Heart left ventricle (tissue), 13 donors: ENCODE results near the gene DOCK1.

Source experiments
- POLR2A ChIP-seq, 2 donors: fragments of 450-650 bp; IDR thresholded peaks; one replicate each; pipeline ENCODE4 v1.6.1; 2017; ENCODE audit warnings: antibody characterized with exemption in 2 of 2, mild to moderate bottlenecking in 2 of 2, moderate library complexity in 2 of 2
- TF ChIP-seq, protein P1 (sequence below), 12 donors: fragments of 200-600 bp; sonication (generic) in 4 of 12; IDR thresholded peaks; one replicate each; pipeline versions ENCODE4 v1.5.0 to v1.8.0; 2018 to 2022; ENCODE audit warnings: antibody characterized with exemption in 12 of 12, mild to moderate bottlenecking in 5 of 12
- donor health status: ischemic (EF 13 %, LVEDD 7.1; RV severe dilation, severe dysfunction).
- donor health status: DM: no; HTN: yes; CAD: no.
- donor health status: DM: no; HTN: no; CAD: no.
- donor health status: ischemic (EF 25% LVEDD 6.9; RV normal size, moderate dysfunction).
- donor health status: ischemic (EF 25% LVEDD 5.7; RV mildly dilated, moderate dysfunction).
- donor health status: ischemic (EF 35%, LVEDD 5.7; RV mildly dilated, moderate dysfunction).
- donor health status: nonischemic (EF 11% LVEDD 7.7; RV severe dilation, severe dysfunction).
- donor health status: DM: yes; HTN: yes; CAD: no.
- donor health status: PGD.
- donor health status: ischemic (EF 29% LVEDD 5.4; RV normal size, mild dysfunction).
- donor health status: nonischemic (EF 23%, LVEDD 6.1; RV moderate dilation, normal function).

- TF ChIP-seq, protein P1, sequence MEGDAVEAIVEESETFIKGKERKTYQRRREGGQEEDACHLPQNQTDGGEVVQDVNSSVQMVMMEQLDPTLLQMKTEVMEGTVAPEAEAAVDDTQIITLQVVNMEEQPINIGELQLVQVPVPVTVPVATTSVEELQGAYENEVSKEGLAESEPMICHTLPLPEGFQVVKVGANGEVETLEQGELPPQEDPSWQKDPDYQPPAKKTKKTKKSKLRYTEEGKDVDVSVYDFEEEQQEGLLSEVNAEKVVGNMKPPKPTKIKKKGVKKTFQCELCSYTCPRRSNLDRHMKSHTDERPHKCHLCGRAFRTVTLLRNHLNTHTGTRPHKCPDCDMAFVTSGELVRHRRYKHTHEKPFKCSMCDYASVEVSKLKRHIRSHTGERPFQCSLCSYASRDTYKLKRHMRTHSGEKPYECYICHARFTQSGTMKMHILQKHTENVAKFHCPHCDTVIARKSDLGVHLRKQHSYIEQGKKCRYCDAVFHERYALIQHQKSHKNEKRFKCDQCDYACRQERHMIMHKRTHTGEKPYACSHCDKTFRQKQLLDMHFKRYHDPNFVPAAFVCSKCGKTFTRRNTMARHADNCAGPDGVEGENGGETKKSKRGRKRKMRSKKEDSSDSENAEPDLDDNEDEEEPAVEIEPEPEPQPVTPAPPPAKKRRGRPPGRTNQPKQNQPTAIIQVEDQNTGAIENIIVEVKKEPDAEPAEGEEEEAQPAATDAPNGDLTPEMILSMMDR (IDR thresholded peaks at IDR 0.05) = no peak
- no peak for TF ChIP-seq POLR2A (IDR thresholded peaks at IDR 0.05)
Observed at GRCh38 chr10:127302343-127302742, 397.1 kb downstream of the DOCK1 start.
